GM12878 (cell line): ENCODE results near the gene WDR59. TPM values are rescaled to one million over a fixed set of nuclear protein-coding genes. Genes with fewer than 3 reads are reported as not detected.

Experiments
- ATAC-seq: fragments of 200-7000 bp; cut with Tn5 transposase; 3 replicates; pipeline ENCODE4 v1.9.1; 2020; ENCODE audit warnings: mild to moderate bottlenecking, moderate library complexity
- BruUV-seq: library from RNA; stranded (reverse); fragments of 400-500 nt; replicated peaks from 2 replicates; lab custom pipeline; 2021; lab: Mats Ljungman, UMichigan
- CTCF ChIA-PET: fragments of 300-600 bp; sonication (Branson Sonifier 250); formaldehyde crosslinking; extraction: SDS; loops from one replicate; lab custom pipeline; 2021; ENCODE audit warnings: inconsistent platforms; lab: Yijun Ruan, JAX
- POLR2A ChIA-PET: fragments of 350-600 bp; formaldehyde crosslinking; extraction: SDS; loops from one replicate; lab custom pipeline; 2021; ENCODE audit warnings: inconsistent platforms; lab: Charles Lee
- RAD21 ChIA-PET: fragments of 300-600 bp; sonication (Branson Sonifier 250); formaldehyde crosslinking; loops from one replicate; lab custom pipeline; 2023; ENCODE audit warnings: antibody characterized with exemption; ENCODE audit not compliant: unreplicated experiment; lab: Charles Lee
- SMC1A ChIA-PET: fragments of 300-600 bp; sonication (Branson Sonifier 250); formaldehyde crosslinking; loops from one replicate; lab custom pipeline; 2023; ENCODE audit not compliant: unreplicated experiment, uncharacterized antibody; lab: Charles Lee
- DNase-seq: peaks from one replicate; pipeline ENCODE4 v3.0.0-alpha.2; 2011; ENCODE audit warnings: low read depth, low spot score
- FAIRE-seq: peaks from 3 replicates; lab custom pipeline; 2011; peaks lifted over from hg19 to GRCh38; lab: Jason Lieb, UNC
- H2AFZ ChIP-seq: 2 replicates; pipeline ENCODE4 v1.6.0; 2011; ENCODE audit warnings: low read depth, low read length, control low read depth; ENCODE audit not compliant: control insufficient read depth
- H3K27ac ChIP-seq: 2 replicates; pipeline ENCODE4 v1.5.1; 2011; ENCODE audit warnings: control low read depth; ENCODE audit not compliant: control insufficient read depth, insufficient read depth
- H3K27me3 ChIP-seq, 2 experiments: replicated peaks in 1 of 2; 2 replicates each; pipeline versions ENCODE4 v1.6.0 to v1.6.1; 2011; ENCODE audit warnings: low read length in 1 of 2; ENCODE audit not compliant: control insufficient read depth in 2 of 2, insufficient read depth in 2 of 2
- H3K36me3 ChIP-seq, 2 experiments: 2 replicates each; pipeline ENCODE4 v1.5.1; 2011; ENCODE audit warnings: low read length in 1 of 2; ENCODE audit not compliant: control insufficient read depth in 2 of 2, insufficient read depth in 2 of 2
- H3K4me1 ChIP-seq: 2 replicates; pipeline ENCODE4 v1.6.1; 2011; ENCODE audit warnings: mild to moderate bottlenecking, low read length, moderate library complexity, mixed read lengths; ENCODE audit not compliant: control insufficient read depth, insufficient read depth
- H3K4me2 ChIP-seq: 2 replicates; pipeline ENCODE4 v1.6.0; 2011; ENCODE audit warnings: control low read depth; ENCODE audit not compliant: control insufficient read depth, insufficient read depth
- H3K4me3 ChIP-seq: fragments of 200-600 bp; sonication (generic); 2 replicates; pipeline ENCODE4 v1.5.1; 2016
- H3K79me2 ChIP-seq: 2 replicates; pipeline ENCODE4 v1.6.0; 2011; ENCODE audit warnings: low read length; ENCODE audit not compliant: control insufficient read depth, insufficient read depth
- H3K9ac ChIP-seq: 2 replicates; pipeline ENCODE4 v1.8.0; 2011; ENCODE audit warnings: low read length, control low read depth, mixed read lengths; ENCODE audit not compliant: control insufficient read depth, insufficient read depth
- H3K9me3 ChIP-seq: replicated peaks from 3 replicates; pipeline ENCODE4 v1.5.1; 2011; ENCODE audit warnings: mild to moderate bottlenecking, low read length; ENCODE audit not compliant: control insufficient read depth, insufficient read depth
- H4K20me1 ChIP-seq: 2 replicates; pipeline ENCODE4 v1.6.0; 2011; ENCODE audit not compliant: control insufficient read depth, insufficient read depth
- BMI1 ChIP-seq: fragments of 450-650 bp; IDR thresholded peaks from 2 replicates; pipeline ENCODE4 v1.6.1; 2016; ENCODE audit warnings: mild to moderate bottlenecking, moderate library complexity, borderline replicate concordance
- CREB1 ChIP-seq: IDR thresholded peaks from 2 replicates; pipeline ENCODE4 v1.6.1; 2012; ENCODE audit warnings: low read depth, mild to moderate bottlenecking, inconsistent platforms
- GATAD2B ChIP-seq: fragments of 450-650 bp; conservative IDR thresholded peaks from 2 replicates; pipeline ENCODE4 v1.6.1; 2017; ENCODE audit warnings: low read depth, mild to moderate bottlenecking, moderate library complexity
- MTA3 ChIP-seq: IDR thresholded peaks from 2 replicates; pipeline ENCODE4 v1.6.1; 2012; ENCODE audit warnings: low read length, inconsistent platforms, borderline replicate concordance
- MYB ChIP-seq: fragments of 150-350 bp; IDR thresholded peaks from 2 replicates; pipeline ENCODE4 v1.6.1; 2014; ENCODE audit warnings: mild to moderate bottlenecking, low read depth, low read length, borderline replicate concordance
- RB1 ChIP-seq: fragments of 450-650 bp; formaldehyde crosslinking; IDR thresholded peaks from 2 replicates; pipeline ENCODE4 v1.6.1; 2017; ENCODE audit warnings: mild to moderate bottlenecking, borderline replicate concordance
- RBBP5 ChIP-seq: fragments of 200-600 bp; sonication (generic); conservative IDR thresholded peaks from 2 replicates; pipeline ENCODE4 v1.6.1; 2016
- WGBS: methylation state at CpG from one replicate; pipeline ENCODE4 v1.1.6; 2016; ENCODE audit warnings: low lambda C conversion rate; ENCODE audit not compliant: insufficient replicate concordance, insufficient coverage; ENCODE audit errors: missing lambda C conversion rate; 5-methylcytosine and 5-hydroxymethylcytosine counted together
- in situ Hi-C: fragments of 300-500 bp; cut with MboI; formaldehyde crosslinking; loops from 9 replicates; pipeline ENCODE4 v1.14.3; 2018; ENCODE audit warnings: mixed read lengths
- intact Hi-C: fragments of 100-400 bp; cut with micrococcal nuclease; formaldehyde crosslinking; loops from one replicate; pipeline ENCODE4 v1.14.2; 2022; ENCODE audit not compliant: unreplicated experiment
- polyA plus RNA-seq, 11 experiments: library from polyadenylated mRNA; depleted of rRNA in 4 of 11; unstranded in 6 of 11; stranded (reverse) in 5 of 11; fragments of >200 nt; fragmentation: Nextera tagmentation in 4 of 11; fragmentation: Illumina TruSeq in 1 of 11; extraction: Ambion mirVana in 4 of 11; extraction: Trizol in 1 of 11; gene quantifications; 1 replicate in 1 of 11; 2 replicates in 10 of 11; pipeline versions ENCODE4 v1.2.1 to v1.2.3, GENCODE V29; 2011 to 2016; ENCODE audit warnings: inconsistent platforms in 2 of 11, missing spikeins in 2 of 11, low read depth in 1 of 11
- total RNA-seq, 4 experiments: library from RNA; depleted of rRNA in 3 of 4; stranded (reverse); fragments of >200 nt in 3 of 4; fragmentation: Illumina TruSeq in 1 of 4; extraction: Trizol in 1 of 4; gene quantifications; 2 replicates each; pipeline versions ENCODE4 v1.2.1 to v1.2.3, GENCODE V29; 2013 to 2021
- TF ChIP-seq, protein P1 (sequence below): fragments of 450-650 bp; IDR thresholded peaks from 2 replicates; pipeline ENCODE4 v1.6.1; 2014; ENCODE audit warnings: mild to moderate bottlenecking
- TF ChIP-seq, protein P2 (sequence below): fragments of 450-650 bp; formaldehyde crosslinking; IDR thresholded peaks from 2 replicates; pipeline ENCODE4 v1.5.0; 2022; ENCODE audit warnings: mild to moderate bottlenecking, missing genetic modification characterization

The WDR59 gene
- total and polyA plus RNA-seq, 10 of the 15 experiments (the other 5 are each of a cell fraction or from before 2014, with no cell fraction given) = 9.7 to 78.4 (median 24.5) TPM

DNA sequence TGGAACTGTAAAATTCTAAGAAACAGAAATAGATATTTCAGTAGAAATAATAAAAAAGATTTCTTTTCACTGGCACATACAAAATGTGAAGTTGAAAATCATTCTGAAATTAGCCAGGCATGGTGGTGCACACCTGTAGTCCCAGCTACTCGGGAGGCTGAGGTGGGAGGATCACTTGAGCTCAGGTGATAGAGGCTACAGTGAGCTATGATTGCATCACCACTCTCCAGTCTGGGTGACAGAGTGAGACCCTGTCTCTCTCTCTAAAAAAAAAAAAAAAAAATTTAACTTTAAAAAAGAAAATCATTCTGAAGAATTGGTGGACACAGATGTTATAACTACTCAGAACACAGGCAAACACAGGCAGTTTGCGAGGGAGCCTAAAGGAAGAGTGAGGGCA lies 112.6 kb downstream of the WDR59 start:
- TF ChIP-seq, protein P1, sequence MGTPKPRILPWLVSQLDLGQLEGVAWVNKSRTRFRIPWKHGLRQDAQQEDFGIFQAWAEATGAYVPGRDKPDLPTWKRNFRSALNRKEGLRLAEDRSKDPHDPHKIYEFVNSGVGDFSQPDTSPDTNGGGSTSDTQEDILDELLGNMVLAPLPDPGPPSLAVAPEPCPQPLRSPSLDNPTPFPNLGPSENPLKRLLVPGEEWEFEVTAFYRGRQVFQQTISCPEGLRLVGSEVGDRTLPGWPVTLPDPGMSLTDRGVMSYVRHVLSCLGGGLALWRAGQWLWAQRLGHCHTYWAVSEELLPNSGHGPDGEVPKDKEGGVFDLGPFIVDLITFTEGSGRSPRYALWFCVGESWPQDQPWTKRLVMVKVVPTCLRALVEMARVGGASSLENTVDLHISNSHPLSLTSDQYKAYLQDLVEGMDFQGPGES = no peak
- TF ChIP-seq CREB1 = no peak
- TF ChIP-seq BMI1 = no peak
- no peak for TF ChIP-seq RB1
- TF ChIP-seq RBBP5 = no peak
- TF ChIP-seq, protein P2, sequence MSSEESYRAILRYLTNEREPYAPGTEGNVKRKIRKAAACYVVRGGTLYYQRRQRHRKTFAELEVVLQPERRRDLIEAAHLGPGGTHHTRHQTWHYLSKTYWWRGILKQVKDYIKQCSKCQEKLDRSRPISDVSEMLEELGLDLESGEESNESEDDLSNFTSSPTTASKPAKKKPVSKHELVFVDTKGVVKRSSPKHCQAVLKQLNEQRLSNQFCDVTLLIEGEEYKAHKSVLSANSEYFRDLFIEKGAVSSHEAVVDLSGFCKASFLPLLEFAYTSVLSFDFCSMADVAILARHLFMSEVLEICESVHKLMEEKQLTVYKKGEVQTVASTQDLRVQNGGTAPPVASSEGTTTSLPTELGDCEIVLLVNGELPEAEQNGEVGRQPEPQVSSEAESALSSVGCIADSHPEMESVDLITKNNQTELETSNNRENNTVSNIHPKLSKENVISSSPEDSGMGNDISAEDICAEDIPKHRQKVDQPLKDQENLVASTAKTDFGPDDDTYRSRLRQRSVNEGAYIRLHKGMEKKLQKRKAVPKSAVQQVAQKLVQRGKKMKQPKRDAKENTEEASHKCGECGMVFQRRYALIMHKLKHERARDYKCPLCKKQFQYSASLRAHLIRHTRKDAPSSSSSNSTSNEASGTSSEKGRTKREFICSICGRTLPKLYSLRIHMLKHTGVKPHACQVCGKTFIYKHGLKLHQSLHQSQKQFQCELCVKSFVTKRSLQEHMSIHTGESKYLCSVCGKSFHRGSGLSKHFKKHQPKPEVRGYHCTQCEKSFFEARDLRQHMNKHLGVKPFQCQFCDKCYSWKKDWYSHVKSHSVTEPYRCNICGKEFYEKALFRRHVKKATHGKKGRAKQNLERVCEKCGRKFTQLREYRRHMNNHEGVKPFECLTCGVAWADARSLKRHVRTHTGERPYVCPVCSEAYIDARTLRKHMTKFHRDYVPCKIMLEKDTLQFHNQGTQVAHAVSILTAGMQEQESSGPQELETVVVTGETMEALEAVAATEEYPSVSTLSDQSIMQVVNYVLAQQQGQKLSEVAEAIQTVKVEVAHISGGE = no peak
- TF ChIP-seq MYB = no peak
- TF ChIP-seq MTA3 = no peak
- TF ChIP-seq GATAD2B = no peak
- no peak overlapping the region for H3K27ac ChIP-seq
- CTCF ChIA-PET = interaction anchor here (0.7 to 4.5 kb wide), 2 partner anchors 10 to 119 kb away, joined by 4 to 40 read pairs; no protein-coding TSS in a partner anchor
- no peaks in the 10 kb centered on the region for H3K79me2 ChIP-seq
- intact Hi-C loops = no loop called here
- no peaks in the 10 kb centered on the region; the same call in 1 of the 2 replicates for H3K4me1 ChIP-seq
- ATAC-seq (no peak), FAIRE-seq (no peak), DNase-seq (no peak)
- no peaks in the 10 kb centered on the region for H3K9me3 ChIP-seq
- H2AFZ ChIP-seq = no peak overlapping the region
- H3K36me3 ChIP-seq = peaks cover 1 to 4% of the 10 kb centered on the region in 2 experiments; a peak in 2 of 4 replicates
- no TSS peak for BruUV-seq
- no peak overlapping the region for H3K9ac ChIP-seq
- SMC1A ChIA-PET = interaction anchor here (0.6 to 0.9 kb wide), 2 partner anchors 9 to 313 kb away, joined by 3 read pairs; no protein-coding TSS in a partner anchor
- no peaks in the 10 kb centered on the region for H4K20me1 ChIP-seq
- RAD21 ChIA-PET = interaction anchor here (1.3 kb wide), 1 partner anchor 10 kb away, joined by 5 read pairs; no protein-coding TSS in a partner anchor
- POLR2A ChIA-PET = no interaction called here
- no peak overlapping the region for H3K4me2 ChIP-seq
- in situ Hi-C loops = no loop called here
- WGBS = 95% methylated on average over 2 of the region's 2 CpGs
- H3K27me3 ChIP-seq = no peaks in the 10 kb centered on the region
- no peak overlapping the region for H3K4me3 ChIP-seq
